ENCODE results near the gene UVRAG. TPM values are rescaled to one million over a fixed set of nuclear protein-coding genes. Genes with fewer than 3 reads are reported as not detected.

Gene UVRAG
- total RNA-seq, 2 experiments from 2014 or later, result 16.5 to 19.5 TPM

GRCh38 chr11:75946531-75947530, 131.8 kb downstream of the UVRAG start:
- ChIA-PET POLR2A (interaction anchor here (1.1 kb wide), 1 partner anchor 471 kb away, joined by 3 read pairs; no protein-coding TSS in a partner anchor), CTCF (no interaction called here)
- no peak for DNase-seq
- no peaks in the 10 kb centered on the region for H3K36me3 Mint-ChIP-seq (ENCODE audit: low read depth)
- no peak for ATAC-seq (ENCODE audit: poor library complexity)
- Histone ChIP-seq H3K4me3 (ENCODE audit: low read length) (no peak overlapping the region), H3K36me3 (ENCODE audit: insufficient read depth, low read length) (no peaks in the 10 kb centered on the region), H3K4me1 (ENCODE audit: insufficient read depth, low read length) (no peaks in the 10 kb centered on the region), H3K9me3 (ENCODE audit: control insufficient read depth in 1 of 2, insufficient read depth in 1 of 2, low read length in 2 of 2) (no peaks in the 10 kb centered on the region), H3K27me3 (ENCODE audit: control insufficient read depth in 1 of 2, insufficient read depth in 2 of 2, low read length in 2 of 2) (no peaks in the 10 kb centered on the region), H3K27ac (ENCODE audit: low read depth in 1 of 2, low read length in 2 of 2) (no peak overlapping the region)
- peaks cover 37% of the 10 kb centered on the region for H3K4me1 Mint-ChIP-seq (ENCODE audit: low read depth)
- intact Hi-C loops (cut with DNase I, micrococcal nuclease), result no loop called here
- TF ChIP-seq CTCF (IDR thresholded peaks at IDR 0.05), result no peak
- no peaks in the 10 kb centered on the region for H3K9me3 Mint-ChIP-seq
- H3K27ac Mint-ChIP-seq, result no peak overlapping the region
- H3K4me3 Mint-ChIP-seq, result no peak overlapping the region
- no peaks in the 10 kb centered on the region for H3K27me3 Mint-ChIP-seq

- H3K27ac ChIP-seq (ENCODE audit: low read depth in 1 of 2, low read length in 2 of 2), result no peak overlapping the region
- H3K4me3 ChIP-seq (ENCODE audit: low read length), result no peak overlapping the region
- H3K4me1 ChIP-seq (ENCODE audit: insufficient read depth, low read length), result no peaks in the 10 kb centered on the region
- DNase-seq, result no peak
- H3K27me3 Mint-ChIP-seq, result no peaks in the 10 kb centered on the region
- no peak for TF ChIP-seq CTCF (IDR thresholded peaks at IDR 0.05)
- no peaks in the 10 kb centered on the region for H3K36me3 Mint-ChIP-seq (ENCODE audit: low read depth)
- ATAC-seq (ENCODE audit: poor library complexity), result no peak
- H3K27ac Mint-ChIP-seq, result no peak overlapping the region
- no peaks in the 10 kb centered on the region for H3K27me3 ChIP-seq (ENCODE audit: control insufficient read depth in 1 of 2, insufficient read depth in 2 of 2, low read length in 2 of 2)
- no peak overlapping the region for H3K4me3 Mint-ChIP-seq
- H3K9me3 Mint-ChIP-seq, result no peaks in the 10 kb centered on the region
- peaks cover 34% of the 10 kb centered on the region for H3K4me1 Mint-ChIP-seq (ENCODE audit: low read depth)
- ChIA-PET CTCF (no interaction called here), POLR2A (no interaction called here)
- H3K9me3 ChIP-seq (ENCODE audit: control insufficient read depth in 1 of 2, insufficient read depth in 1 of 2, low read length in 2 of 2), result no peaks in the 10 kb centered on the region
- H3K36me3 ChIP-seq (ENCODE audit: insufficient read depth, low read length), result no peaks in the 10 kb centered on the region
- intact Hi-C loops (cut with DNase I, micrococcal nuclease), result no loop called here
These were observed 134.1 kb downstream of the UVRAG start for GRCh38 chr11:75949023-75949672.

GRCh38 chr11:75950141-75950540, 135.1 kb downstream of the UVRAG start:
- Mint-ChIP-seq H3K9me3 (no peaks in the 10 kb centered on the region), H3K4me1 (ENCODE audit: low read depth) (peaks cover 25% of the 10 kb centered on the region), H3K4me3 (no peak overlapping the region), H3K36me3 (ENCODE audit: low read depth) (no peaks in the 10 kb centered on the region), H3K27ac (no peak overlapping the region), H3K27me3 (no peaks in the 10 kb centered on the region)
- H3K36me3 ChIP-seq (ENCODE audit: insufficient read depth, low read length), result no peaks in the 10 kb centered on the region
- H3K27ac ChIP-seq (ENCODE audit: low read depth in 1 of 2, low read length in 2 of 2), result no peak overlapping the region
- no peak overlapping the region for H3K4me3 ChIP-seq (ENCODE audit: low read length)
- H3K9me3 ChIP-seq (ENCODE audit: control insufficient read depth in 1 of 2, insufficient read depth in 1 of 2, low read length in 2 of 2), result no peaks in the 10 kb centered on the region
- POLR2A ChIA-PET, result no interaction called here
- ATAC-seq (ENCODE audit: poor library complexity) (no peak), DNase-seq (no peak)
- no peak for TF ChIP-seq CTCF (IDR thresholded peaks at IDR 0.05)
- CTCF ChIA-PET, result no interaction called here
- no peaks in the 10 kb centered on the region for H3K4me1 ChIP-seq (ENCODE audit: insufficient read depth, low read length)
- intact Hi-C loops (cut with DNase I, micrococcal nuclease), result no loop called here
- no peaks in the 10 kb centered on the region for H3K27me3 ChIP-seq (ENCODE audit: control insufficient read depth in 1 of 2, insufficient read depth in 2 of 2, low read length in 2 of 2)

All from CD4-positive, alpha-beta T cell (primary cell).